H1 (cell line): Measurements from ENCODE around the gene COPS9. TPM values are rescaled to one million over a fixed set of nuclear protein-coding genes. Genes with fewer than 3 reads are reported as not detected.

ENCODE experiments used
- BCL11A ChIP-seq, 2 experiments: IDR thresholded peaks; one replicate each; pipeline ENCODE4 v1.6.1; 2011; ENCODE audit warnings: low read depth in 2 of 2, low read length in 2 of 2, mild to moderate bottlenecking in 2 of 2
- CHD2 ChIP-seq: IDR thresholded peaks from 2 replicates; pipeline ENCODE4 v1.6.1; 2012; ENCODE audit warnings: low read length, improper control_type of control experiment
- FOSL1 ChIP-seq: IDR thresholded peaks from 2 replicates; pipeline ENCODE4 v1.6.1; 2011; ENCODE audit warnings: mild to moderate bottlenecking, low read depth, low read length, moderate library complexity; ENCODE audit not compliant: insufficient read depth
- RBBP5 ChIP-seq: IDR thresholded peaks from 2 replicates; pipeline ENCODE4 v1.7.1; 2012; ENCODE audit warnings: low read depth, mild to moderate bottlenecking, inconsistent platforms, low read length, moderate library complexity, borderline replicate concordance
- SP1 ChIP-seq: IDR thresholded peaks from 2 replicates; pipeline ENCODE4 v1.6.1; 2011; ENCODE audit warnings: low read depth, low read length
- TCF12 ChIP-seq: IDR thresholded peaks from 2 replicates; pipeline ENCODE4 v1.6.1; 2011; ENCODE audit warnings: low read depth, mild to moderate bottlenecking, low read length
- polyA plus RNA-seq, 7 experiments: library from polyadenylated mRNA; depleted of rRNA in 3 of 7; stranded (reverse) in 5 of 7; unstranded in 2 of 7; fragments of >200 nt in 5 of 7; fragments of 200-250 nt in 2 of 7; gene quantifications; 1 replicate in 5 of 7; 2 replicates in 1 of 7; 4 replicates in 1 of 7; pipeline versions ENCODE4 v1.2.1 to v1.2.3, GENCODE V29; 2011 to 2013; ENCODE audit warnings: missing spikeins in 2 of 7, mixed read lengths in 2 of 7
- total RNA-seq: library from RNA; stranded (reverse); fragmentation: NEBNext Ultra II Directional; extraction: Animal tissue kit (Norgen Biotek cat#: 25700); gene quantifications from 2 replicates; pipeline ENCODE4 v1.2.1, GENCODE V29; 2021
- TF ChIP-seq, protein P1 (sequence below), 3 experiments: IDR thresholded peaks; 1 replicate in 2 of 3; 2 replicates in 1 of 3; pipeline versions ENCODE4 v1.5.1 to v1.6.1; 2011; ENCODE audit warnings: low read length in 3 of 3, mild to moderate bottlenecking in 3 of 3, inconsistent platforms in 2 of 3, low read depth in 1 of 3, moderate library complexity in 1 of 3; ENCODE audit not compliant: insufficient read depth in 1 of 3; ENCODE audit errors: control extremely low read depth in 1 of 3
- TF ChIP-seq, protein P2 (sequence below): fragments of 300-600 bp; sonication (generic); IDR thresholded peaks from 2 replicates; pipeline ENCODE4 v1.7.1; 2012; ENCODE audit warnings: low read length, moderate library complexity, mild to moderate bottlenecking, inconsistent platforms; ENCODE audit not compliant: insufficient replicate concordance

The COPS9 gene
- total and polyA plus RNA-seq, 2 of the 8 experiments (the other 6 are each of a cell fraction or from before 2014, with no cell fraction given) = 154 to 234 TPM

DNA sequence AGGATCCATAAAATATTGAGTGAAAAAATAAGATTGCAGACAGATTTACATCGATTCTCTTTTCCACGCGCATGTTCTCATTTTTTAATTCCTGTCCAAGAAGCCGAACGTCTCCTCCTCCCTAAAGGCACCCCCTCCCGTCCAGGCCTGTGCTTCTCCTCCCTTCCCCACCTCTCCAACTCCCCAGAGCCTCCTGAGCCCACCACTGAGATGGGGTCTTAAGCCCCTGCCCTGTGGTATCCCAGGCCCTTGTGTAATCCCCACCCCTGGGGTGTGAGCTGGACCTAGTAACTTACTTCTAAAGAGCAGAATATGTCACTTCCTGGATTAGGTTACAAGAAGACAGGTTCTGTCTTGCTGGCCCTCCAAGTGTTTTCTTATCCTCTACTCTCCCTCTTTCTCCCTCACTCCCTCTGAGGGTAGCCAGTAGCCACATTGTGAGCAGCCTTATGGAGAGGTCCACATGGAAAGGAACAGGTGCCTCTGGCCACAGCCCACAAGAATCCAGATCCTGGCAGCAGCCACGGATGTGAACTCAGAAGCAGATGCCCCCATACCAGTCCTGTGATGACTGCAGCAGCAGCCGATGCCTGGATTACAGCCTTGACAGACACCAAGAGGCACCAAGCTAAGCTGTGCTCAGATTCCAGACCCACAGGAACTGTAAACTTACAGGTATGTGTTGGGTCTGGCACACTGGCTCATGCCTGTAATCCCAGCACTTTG lies 44.0 kb upstream of the COPS9 start (continued):
- no peak for TF ChIP-seq RBBP5
- no peak for TF ChIP-seq CHD2
- no peak for TF ChIP-seq SP1
- no peak for TF ChIP-seq BCL11A (IDR thresholded peaks at IDR 0.05; ENCODE audit: low read depth in 2 of 2, low read length in 2 of 2)
- TF ChIP-seq, protein P1, sequence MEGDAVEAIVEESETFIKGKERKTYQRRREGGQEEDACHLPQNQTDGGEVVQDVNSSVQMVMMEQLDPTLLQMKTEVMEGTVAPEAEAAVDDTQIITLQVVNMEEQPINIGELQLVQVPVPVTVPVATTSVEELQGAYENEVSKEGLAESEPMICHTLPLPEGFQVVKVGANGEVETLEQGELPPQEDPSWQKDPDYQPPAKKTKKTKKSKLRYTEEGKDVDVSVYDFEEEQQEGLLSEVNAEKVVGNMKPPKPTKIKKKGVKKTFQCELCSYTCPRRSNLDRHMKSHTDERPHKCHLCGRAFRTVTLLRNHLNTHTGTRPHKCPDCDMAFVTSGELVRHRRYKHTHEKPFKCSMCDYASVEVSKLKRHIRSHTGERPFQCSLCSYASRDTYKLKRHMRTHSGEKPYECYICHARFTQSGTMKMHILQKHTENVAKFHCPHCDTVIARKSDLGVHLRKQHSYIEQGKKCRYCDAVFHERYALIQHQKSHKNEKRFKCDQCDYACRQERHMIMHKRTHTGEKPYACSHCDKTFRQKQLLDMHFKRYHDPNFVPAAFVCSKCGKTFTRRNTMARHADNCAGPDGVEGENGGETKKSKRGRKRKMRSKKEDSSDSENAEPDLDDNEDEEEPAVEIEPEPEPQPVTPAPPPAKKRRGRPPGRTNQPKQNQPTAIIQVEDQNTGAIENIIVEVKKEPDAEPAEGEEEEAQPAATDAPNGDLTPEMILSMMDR (IDR thresholded peaks at IDR 0.05; ENCODE audit: control extremely low read depth in 1 of 3, insufficient read depth in 1 of 3, low read depth in 1 of 3, low read length in 3 of 3) = no peak
- TF ChIP-seq FOSL1 = no peak
- no peak for TF ChIP-seq TCF12
- TF ChIP-seq, protein P2, sequence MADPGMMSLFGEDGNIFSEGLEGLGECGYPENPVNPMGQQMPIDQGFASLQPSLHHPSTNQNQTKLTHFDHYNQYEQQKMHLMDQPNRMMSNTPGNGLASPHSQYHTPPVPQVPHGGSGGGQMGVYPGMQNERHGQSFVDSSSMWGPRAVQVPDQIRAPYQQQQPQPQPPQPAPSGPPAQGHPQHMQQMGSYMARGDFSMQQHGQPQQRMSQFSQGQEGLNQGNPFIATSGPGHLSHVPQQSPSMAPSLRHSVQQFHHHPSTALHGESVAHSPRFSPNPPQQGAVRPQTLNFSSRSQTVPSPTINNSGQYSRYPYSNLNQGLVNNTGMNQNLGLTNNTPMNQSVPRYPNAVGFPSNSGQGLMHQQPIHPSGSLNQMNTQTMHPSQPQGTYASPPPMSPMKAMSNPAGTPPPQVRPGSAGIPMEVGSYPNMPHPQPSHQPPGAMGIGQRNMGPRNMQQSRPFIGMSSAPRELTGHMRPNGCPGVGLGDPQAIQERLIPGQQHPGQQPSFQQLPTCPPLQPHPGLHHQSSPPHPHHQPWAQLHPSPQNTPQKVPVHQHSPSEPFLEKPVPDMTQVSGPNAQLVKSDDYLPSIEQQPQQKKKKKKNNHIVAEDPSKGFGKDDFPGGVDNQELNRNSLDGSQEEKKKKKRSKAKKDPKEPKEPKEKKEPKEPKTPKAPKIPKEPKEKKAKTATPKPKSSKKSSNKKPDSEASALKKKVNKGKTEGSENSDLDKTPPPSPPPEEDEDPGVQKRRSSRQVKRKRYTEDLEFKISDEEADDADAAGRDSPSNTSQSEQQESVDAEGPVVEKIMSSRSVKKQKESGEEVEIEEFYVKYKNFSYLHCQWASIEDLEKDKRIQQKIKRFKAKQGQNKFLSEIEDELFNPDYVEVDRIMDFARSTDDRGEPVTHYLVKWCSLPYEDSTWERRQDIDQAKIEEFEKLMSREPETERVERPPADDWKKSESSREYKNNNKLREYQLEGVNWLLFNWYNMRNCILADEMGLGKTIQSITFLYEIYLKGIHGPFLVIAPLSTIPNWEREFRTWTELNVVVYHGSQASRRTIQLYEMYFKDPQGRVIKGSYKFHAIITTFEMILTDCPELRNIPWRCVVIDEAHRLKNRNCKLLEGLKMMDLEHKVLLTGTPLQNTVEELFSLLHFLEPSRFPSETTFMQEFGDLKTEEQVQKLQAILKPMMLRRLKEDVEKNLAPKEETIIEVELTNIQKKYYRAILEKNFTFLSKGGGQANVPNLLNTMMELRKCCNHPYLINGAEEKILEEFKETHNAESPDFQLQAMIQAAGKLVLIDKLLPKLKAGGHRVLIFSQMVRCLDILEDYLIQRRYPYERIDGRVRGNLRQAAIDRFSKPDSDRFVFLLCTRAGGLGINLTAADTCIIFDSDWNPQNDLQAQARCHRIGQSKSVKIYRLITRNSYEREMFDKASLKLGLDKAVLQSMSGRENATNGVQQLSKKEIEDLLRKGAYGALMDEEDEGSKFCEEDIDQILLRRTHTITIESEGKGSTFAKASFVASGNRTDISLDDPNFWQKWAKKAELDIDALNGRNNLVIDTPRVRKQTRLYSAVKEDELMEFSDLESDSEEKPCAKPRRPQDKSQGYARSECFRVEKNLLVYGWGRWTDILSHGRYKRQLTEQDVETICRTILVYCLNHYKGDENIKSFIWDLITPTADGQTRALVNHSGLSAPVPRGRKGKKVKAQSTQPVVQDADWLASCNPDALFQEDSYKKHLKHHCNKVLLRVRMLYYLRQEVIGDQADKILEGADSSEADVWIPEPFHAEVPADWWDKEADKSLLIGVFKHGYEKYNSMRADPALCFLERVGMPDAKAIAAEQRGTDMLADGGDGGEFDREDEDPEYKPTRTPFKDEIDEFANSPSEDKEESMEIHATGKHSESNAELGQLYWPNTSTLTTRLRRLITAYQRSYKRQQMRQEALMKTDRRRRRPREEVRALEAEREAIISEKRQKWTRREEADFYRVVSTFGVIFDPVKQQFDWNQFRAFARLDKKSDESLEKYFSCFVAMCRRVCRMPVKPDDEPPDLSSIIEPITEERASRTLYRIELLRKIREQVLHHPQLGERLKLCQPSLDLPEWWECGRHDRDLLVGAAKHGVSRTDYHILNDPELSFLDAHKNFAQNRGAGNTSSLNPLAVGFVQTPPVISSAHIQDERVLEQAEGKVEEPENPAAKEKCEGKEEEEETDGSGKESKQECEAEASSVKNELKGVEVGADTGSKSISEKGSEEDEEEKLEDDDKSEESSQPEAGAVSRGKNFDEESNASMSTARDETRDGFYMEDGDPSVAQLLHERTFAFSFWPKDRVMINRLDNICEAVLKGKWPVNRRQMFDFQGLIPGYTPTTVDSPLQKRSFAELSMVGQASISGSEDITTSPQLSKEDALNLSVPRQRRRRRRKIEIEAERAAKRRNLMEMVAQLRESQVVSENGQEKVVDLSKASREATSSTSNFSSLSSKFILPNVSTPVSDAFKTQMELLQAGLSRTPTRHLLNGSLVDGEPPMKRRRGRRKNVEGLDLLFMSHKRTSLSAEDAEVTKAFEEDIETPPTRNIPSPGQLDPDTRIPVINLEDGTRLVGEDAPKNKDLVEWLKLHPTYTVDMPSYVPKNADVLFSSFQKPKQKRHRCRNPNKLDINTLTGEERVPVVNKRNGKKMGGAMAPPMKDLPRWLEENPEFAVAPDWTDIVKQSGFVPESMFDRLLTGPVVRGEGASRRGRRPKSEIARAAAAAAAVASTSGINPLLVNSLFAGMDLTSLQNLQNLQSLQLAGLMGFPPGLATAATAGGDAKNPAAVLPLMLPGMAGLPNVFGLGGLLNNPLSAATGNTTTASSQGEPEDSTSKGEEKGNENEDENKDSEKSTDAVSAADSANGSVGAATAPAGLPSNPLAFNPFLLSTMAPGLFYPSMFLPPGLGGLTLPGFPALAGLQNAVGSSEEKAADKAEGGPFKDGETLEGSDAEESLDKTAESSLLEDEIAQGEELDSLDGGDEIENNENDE = no peak
